Uterus (tissue), 2 donors: Measurements from ENCODE around the gene CLMP.

Source experiments
- CTCF ChIP-seq, 4 experiments: fragments of 200-600 bp in 2 of 4; fragments of 450-650 bp in 2 of 4; sonication (generic) in 2 of 4; IDR thresholded peaks; one replicate each; pipeline ENCODE4 v1.5.1; 2016 to 2019; ENCODE audit warnings: antibody characterized with exemption in 4 of 4, mild to moderate bottlenecking in 2 of 4, moderate library complexity in 1 of 4
- POLR2A ChIP-seq, 2 donors: fragments of 450-650 bp; IDR thresholded peaks; one replicate each; pipeline ENCODE4 v1.6.1; 2016; ENCODE audit warnings: antibody characterized with exemption in 2 of 2, mild to moderate bottlenecking in 1 of 2, moderate library complexity in 1 of 2

- TF ChIP-seq CTCF (IDR thresholded peaks at IDR 0.05): no peak
- no peak for TF ChIP-seq POLR2A (IDR thresholded peaks at IDR 0.05)
Observed at GRCh38 chr11:123145220-123145619, 49.8 kb downstream of the CLMP start.
